ENCODE measurements around the gene CD44. TPM values are rescaled to one million over a fixed set of nuclear protein-coding genes. Genes with fewer than 3 reads are reported as not detected.

CD44 gene
- polyA plus RNA-seq, 1 of the 3 experiments (the other 2 are of a cell fraction): 457 TPM

DNA sequence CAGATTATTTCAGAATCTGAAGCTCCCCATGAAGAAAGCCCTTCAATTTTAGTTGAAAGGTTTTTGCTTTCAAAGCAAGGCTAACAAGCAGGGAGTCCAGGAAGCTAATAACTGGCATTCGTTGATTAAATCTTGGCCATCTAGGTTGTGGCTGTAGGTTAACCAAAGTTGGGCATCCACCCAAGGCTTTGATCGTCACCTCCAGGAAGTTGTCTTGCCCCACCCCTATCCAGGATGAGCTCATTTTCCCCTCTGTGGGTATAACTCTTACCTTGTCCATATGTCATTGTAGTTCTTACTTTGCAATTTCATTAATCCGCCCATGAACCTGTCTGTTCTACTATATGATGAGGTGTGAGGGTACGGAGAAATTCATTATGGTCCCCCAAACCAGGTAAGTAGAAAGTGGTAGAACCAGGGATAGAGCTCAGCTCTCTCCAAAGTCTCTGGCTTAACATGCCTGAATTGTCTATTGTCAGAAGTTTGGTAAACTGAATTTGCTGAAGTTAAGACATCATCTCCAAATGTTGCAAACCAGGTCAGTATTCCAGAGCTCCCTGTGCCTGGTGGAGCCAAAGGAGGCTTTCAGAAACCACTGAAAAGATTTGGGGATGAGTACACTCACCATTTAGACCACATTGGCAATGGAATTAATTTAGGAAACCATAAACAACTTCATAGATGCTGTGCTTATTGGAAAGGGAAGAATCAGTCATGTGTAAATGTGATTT lies 97.1 kb downstream of the CD44 start:
- H3K9me2 ChIP-seq: no peaks in the 10 kb centered on the region
- no peaks in the 10 kb centered on the region for H3K27me3 ChIP-seq (ENCODE audit: insufficient read depth)
- H3K27ac ChIP-seq (ENCODE audit: low read depth in 2 of 2, low read length in 1 of 2): no peak overlapping the region
- H3K4me2 ChIP-seq: no peak overlapping the region
- H3K79me2 ChIP-seq (ENCODE audit: insufficient read depth): no peaks in the 10 kb centered on the region
- H2AFZ ChIP-seq (ENCODE audit: low read depth): no peak overlapping the region
- H3K9me3 ChIP-seq: no peaks in the 10 kb centered on the region
- H4K20me1 ChIP-seq (ENCODE audit: insufficient read depth): no peaks in the 10 kb centered on the region
- TF ChIP-seq TCF12 (IDR thresholded peaks at IDR 0.05) (no peak), FOSL2 (IDR thresholded peaks at IDR 0.05; ENCODE audit: borderline replicate concordance, low read depth) (no peak), MXI1 (IDR thresholded peaks at IDR 0.05; ENCODE audit: low read depth, low read length) (no peak), RAD21 (IDR thresholded peaks at IDR 0.05; ENCODE audit: low read length) (no peak), NRF1 (IDR thresholded peaks at IDR 0.05; ENCODE audit: low read depth, low read length) (no peak), ELF1 (IDR thresholded peaks at IDR 0.05) (no peak), NFIC (IDR thresholded peaks at IDR 0.05; ENCODE audit: borderline replicate concordance) (no peak), SIN3A (IDR thresholded peaks at IDR 0.05; ENCODE audit: borderline replicate concordance, low read depth, low read length) (no peak), RFX5 (IDR thresholded peaks at IDR 0.05; ENCODE audit: low read length) (no peak), GATA2 (CRISPR knock-in tag; IDR thresholded peaks at IDR 0.05) (no peak), TAF1 (IDR thresholded peaks at IDR 0.05; ENCODE audit: borderline replicate concordance, low read depth, low read length) (no peak), MAX (IDR thresholded peaks at IDR 0.05; ENCODE audit: low read depth) (no peak), USF2 (IDR thresholded peaks at IDR 0.05; ENCODE audit: borderline replicate concordance, low read depth, low read length) (no peak), TEAD4 (IDR thresholded peaks at IDR 0.05; ENCODE audit: borderline replicate concordance, insufficient read depth) (no peak), MEF2A (IDR thresholded peaks at IDR 0.05; ENCODE audit: borderline replicate concordance, low read depth) (no peak), EP300 (IDR thresholded peaks at IDR 0.05; ENCODE audit: borderline replicate concordance in 1 of 2, low read depth in 1 of 2, low read length in 1 of 2) (no peak), CHD2 (IDR thresholded peaks at IDR 0.05; ENCODE audit: low read length, partially characterized antibody) (no peak), FOXJ3 (CRISPR knock-in tag; IDR thresholded peaks at IDR 0.05) (no peak), JUND (IDR thresholded peaks at IDR 0.05) (no peak)
- TF ChIP-seq, protein P1, sequence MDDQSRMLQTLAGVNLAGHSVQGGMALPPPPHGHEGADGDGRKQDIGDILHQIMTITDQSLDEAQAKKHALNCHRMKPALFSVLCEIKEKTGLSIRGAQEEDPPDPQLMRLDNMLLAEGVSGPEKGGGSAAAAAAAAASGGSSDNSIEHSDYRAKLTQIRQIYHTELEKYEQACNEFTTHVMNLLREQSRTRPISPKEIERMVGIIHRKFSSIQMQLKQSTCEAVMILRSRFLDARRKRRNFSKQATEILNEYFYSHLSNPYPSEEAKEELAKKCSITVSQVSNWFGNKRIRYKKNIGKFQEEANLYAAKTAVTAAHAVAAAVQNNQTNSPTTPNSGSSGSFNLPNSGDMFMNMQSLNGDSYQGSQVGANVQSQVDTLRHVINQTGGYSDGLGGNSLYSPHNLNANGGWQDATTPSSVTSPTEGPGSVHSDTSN (IDR thresholded peaks at IDR 0.05): no peak
- 78% methylated on average over 4 of the region's 4 CpGs for WGBS (ENCODE audit: low lambda C conversion rate)
- POLR2A ChIA-PET: no interaction called here
- H3F3A ChIP-seq (replicated peaks; ENCODE audit: insufficient read depth): peaks cover 43% of the 10 kb centered on the region
- no peak for DNase-seq
- CTCF ChIA-PET: interaction anchor here (1.0 to 3.6 kb wide), 5 partner anchors 8 to 310 kb away, joined by 4 to 18 read pairs (median 8); no protein-coding TSS in a partner anchor
- peaks cover 4 to 13% of the 10 kb centered on the region in 2 experiments for H3K36me3 ChIP-seq (replicated peaks in 1 of 2; ENCODE audit: control insufficient read depth in 1 of 2, insufficient read depth in 2 of 2, low read length in 1 of 2)
- H3K9ac ChIP-seq: no peak overlapping the region
- H3K4me1 ChIP-seq (ENCODE audit: control insufficient read depth in 1 of 2, insufficient read depth in 2 of 2, low read depth in 1 of 2, low read length in 1 of 2): peaks cover 0 to 2% of the 10 kb centered on the region in 2 experiments; a peak in 1 of 4 replicates
- H3K4me3 ChIP-seq (ENCODE audit: low read depth in 2 of 2, low read length in 1 of 2): no peak overlapping the region
